Spleen (tissue), 7 donors: ENCODE results near the gene KCNG1.

Experiments
- CTCF ChIP-seq, 11 experiments: fragments of 200-600 bp in 7 of 11; fragments of 450-650 bp in 4 of 11; sonication (generic) in 4 of 11; IDR thresholded peaks in 8 of 11; conservative IDR thresholded peaks in 3 of 11; 1 replicate in 7 of 11; 2 replicates in 4 of 11; pipeline versions ENCODE4 v1.4.0 to v1.8.0; 2016 to 2021; ENCODE audit warnings: antibody characterized with exemption in 11 of 11, inconsistent platforms in 4 of 11, mild to moderate bottlenecking in 1 of 11
- POLR2A ChIP-seq, 3 donors: fragments of 450-650 bp; IDR thresholded peaks; one replicate each; pipeline ENCODE4 v1.5.1; 2017; ENCODE audit warnings: antibody characterized with exemption in 3 of 3, mild to moderate bottlenecking in 1 of 3
- POLR2AphosphoS5 ChIP-seq, 3 donors: sonication (generic); formaldehyde crosslinking; IDR thresholded peaks; one replicate each; pipeline ENCODE4 v1.5.1; 2017; ENCODE audit warnings: antibody characterized with exemption in 3 of 3
- donor health status: DM: no; HTN: no; CAD: no; lungs with moderate emphysema.
- donor health status: DM: no; HTN: no; CAD: no.
- donor health status: DM: no; HTN: no; CAD: no.

DNA sequence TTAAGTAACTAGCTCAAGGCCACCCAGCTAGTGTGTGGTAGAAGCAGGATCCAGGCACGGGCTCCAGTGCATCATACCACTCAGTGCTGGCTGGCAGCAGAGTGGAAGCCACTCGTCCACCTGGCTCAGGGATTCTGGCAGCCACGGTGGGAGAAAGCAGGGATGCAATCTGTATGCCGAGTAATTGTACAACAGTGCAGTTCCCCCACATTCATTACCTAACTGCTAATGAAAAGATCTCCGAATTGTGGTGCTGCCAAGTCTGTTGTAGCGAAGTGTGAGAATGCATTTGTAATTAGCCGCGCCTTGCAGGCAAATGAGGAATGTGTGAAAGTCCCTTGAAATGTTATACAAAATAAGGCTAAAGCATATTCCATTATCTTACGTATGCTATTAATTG, 29.0 kb downstream of the KCNG1 start:
- TF ChIP-seq CTCF (IDR thresholded peaks at IDR 0.05 in 8 of 11, conservative IDR thresholded peaks at IDR 0.05 in 3 of 11): no peak
- no peak for TF ChIP-seq POLR2A (IDR thresholded peaks at IDR 0.05)
- TF ChIP-seq POLR2AphosphoS5 (IDR thresholded peaks at IDR 0.05): no peak
